NB4 (cell line): Measurements from ENCODE around the gene GON4L.
"Not testable (repeated sequence)": the region's sequence is repeated elsewhere in the genome, so short reads cannot be mapped to it uniquely, and the experiment has no call there.

Source experiments
- MYC ChIP-seq: IDR thresholded peaks from 2 replicates; pipeline ENCODE4 v1.6.1; 2011; ENCODE audit warnings: low read depth, low read length
- POLR2A ChIP-seq: IDR thresholded peaks from 2 replicates; pipeline ENCODE4 v1.6.1; 2011; ENCODE audit warnings: mild to moderate bottlenecking; ENCODE audit not compliant: insufficient read length; ENCODE audit errors: extremely low read depth
- TF ChIP-seq, protein P1 (sequence below): IDR thresholded peaks from one replicate; pipeline ENCODE4 v1.5.1; 2012; ENCODE audit warnings: low read depth, low read length
- TF ChIP-seq, protein P2 (sequence below): IDR thresholded peaks from 2 replicates; pipeline ENCODE4 v1.6.1; 2011; ENCODE audit warnings: low read depth, low read length

DNA sequence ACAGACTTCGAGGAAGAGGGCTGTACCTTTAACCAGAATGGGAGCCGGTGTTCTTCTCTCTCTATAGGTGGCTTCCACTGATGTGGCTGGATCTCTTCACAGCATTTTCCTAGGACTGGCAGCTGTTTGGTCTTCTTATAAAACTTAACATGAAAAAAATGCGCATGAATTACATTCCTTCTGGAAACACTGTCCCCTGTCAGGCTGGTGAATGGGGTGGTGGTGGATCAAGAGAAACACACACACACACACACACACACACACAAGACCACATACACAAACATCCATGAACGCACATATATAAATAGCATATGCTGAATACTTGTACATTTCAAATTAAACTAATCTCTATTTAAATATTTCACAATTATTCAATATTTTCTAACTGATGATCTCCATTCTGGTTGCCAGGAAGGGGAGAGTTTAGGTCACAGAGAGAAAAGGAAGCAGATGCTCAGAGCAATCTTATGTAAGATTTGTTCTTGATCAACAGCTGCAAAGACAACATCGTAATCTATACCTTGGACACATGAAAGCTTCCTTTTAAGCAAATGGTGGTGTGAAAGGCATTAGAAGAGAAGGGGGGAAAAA, 89.5 kb downstream of the GON4L start:
- TF ChIP-seq, protein P1, sequence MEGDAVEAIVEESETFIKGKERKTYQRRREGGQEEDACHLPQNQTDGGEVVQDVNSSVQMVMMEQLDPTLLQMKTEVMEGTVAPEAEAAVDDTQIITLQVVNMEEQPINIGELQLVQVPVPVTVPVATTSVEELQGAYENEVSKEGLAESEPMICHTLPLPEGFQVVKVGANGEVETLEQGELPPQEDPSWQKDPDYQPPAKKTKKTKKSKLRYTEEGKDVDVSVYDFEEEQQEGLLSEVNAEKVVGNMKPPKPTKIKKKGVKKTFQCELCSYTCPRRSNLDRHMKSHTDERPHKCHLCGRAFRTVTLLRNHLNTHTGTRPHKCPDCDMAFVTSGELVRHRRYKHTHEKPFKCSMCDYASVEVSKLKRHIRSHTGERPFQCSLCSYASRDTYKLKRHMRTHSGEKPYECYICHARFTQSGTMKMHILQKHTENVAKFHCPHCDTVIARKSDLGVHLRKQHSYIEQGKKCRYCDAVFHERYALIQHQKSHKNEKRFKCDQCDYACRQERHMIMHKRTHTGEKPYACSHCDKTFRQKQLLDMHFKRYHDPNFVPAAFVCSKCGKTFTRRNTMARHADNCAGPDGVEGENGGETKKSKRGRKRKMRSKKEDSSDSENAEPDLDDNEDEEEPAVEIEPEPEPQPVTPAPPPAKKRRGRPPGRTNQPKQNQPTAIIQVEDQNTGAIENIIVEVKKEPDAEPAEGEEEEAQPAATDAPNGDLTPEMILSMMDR, result not testable (repeated sequence)
- not testable (repeated sequence) for TF ChIP-seq POLR2A, MYC
- TF ChIP-seq, protein P2, sequence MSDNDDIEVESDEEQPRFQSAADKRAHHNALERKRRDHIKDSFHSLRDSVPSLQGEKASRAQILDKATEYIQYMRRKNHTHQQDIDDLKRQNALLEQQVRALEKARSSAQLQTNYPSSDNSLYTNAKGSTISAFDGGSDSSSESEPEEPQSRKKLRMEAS, result not testable (repeated sequence)
